8988T (cell line): Measurements from ENCODE around the gene STARD3.

Experiments
- DNase-seq: peaks from one replicate; pipeline ENCODE4 v3.0.0; 2011

STARD3 gene

GRCh38 chr17:39661744-39662541, 25.0 kb downstream of the STARD3 start:
- DNase-seq, result no peak

GRCh38 chr17:39662551-39663339, 25.8 kb downstream of the STARD3 start:
- DNase-seq, result no peak

DNA sequence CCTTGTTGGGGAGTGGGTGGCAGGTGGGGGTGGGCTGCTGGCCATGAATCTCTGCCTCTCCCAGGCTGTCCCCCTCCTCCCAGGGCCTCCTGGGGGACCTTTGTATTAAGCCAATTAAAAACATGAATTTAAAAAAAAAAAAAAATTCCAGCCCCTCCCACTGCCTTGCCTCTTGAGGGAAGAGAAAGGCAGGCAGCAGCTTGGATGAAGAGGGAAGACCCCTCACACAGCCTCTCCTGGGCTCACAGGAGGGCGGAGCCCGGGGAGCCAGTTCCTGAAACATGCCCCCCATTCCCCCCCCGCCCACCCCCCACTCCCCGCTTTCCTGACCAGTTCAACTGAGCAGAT, 26.4 kb downstream of the STARD3 start:
- DNase-seq, result no peak

DNA sequence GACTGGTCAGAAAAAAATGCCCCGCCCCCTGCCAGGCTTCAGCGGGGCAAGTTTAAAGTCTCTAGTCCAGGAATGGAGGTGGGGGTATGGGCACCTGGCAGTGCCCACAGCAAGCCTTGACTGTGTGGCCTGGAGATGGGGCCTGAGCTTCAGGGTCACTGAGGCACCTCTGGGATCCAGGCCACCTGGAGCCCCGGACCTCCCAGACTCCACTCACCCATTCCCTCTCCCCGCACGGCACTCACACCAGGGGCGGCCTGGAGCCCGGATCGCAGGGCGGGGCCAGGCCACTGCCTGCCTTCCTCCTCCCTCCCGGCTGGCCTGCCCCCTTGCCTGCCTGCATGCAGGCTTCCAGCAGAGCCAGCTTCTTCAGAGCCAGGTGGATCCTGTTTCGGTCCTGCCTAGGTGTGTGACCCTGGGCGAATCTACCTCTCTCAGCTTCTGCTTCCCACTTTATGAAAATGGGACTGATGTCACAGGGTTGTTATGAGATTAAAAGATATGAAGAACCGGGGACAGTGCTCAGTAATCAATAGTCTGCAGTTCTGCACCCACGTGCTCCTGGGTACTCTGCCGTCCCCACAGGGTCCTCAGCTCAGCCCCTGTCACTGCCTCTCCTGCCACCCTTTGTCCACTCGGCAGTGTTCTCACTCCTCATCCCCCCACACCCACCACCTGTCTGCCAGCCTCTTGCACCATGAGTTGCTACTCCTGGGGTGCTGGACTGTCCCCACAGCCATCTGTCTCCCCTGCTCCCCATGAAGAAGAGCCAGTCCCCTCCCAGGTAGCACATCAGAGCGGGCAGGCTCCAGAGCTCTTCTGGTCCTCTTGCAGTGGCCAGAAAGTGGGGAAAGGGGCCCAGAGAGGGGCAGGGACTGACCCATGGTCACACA, 27.0 kb downstream of the STARD3 start:
- peak; percentile 83 for DNase-seq

DNA sequence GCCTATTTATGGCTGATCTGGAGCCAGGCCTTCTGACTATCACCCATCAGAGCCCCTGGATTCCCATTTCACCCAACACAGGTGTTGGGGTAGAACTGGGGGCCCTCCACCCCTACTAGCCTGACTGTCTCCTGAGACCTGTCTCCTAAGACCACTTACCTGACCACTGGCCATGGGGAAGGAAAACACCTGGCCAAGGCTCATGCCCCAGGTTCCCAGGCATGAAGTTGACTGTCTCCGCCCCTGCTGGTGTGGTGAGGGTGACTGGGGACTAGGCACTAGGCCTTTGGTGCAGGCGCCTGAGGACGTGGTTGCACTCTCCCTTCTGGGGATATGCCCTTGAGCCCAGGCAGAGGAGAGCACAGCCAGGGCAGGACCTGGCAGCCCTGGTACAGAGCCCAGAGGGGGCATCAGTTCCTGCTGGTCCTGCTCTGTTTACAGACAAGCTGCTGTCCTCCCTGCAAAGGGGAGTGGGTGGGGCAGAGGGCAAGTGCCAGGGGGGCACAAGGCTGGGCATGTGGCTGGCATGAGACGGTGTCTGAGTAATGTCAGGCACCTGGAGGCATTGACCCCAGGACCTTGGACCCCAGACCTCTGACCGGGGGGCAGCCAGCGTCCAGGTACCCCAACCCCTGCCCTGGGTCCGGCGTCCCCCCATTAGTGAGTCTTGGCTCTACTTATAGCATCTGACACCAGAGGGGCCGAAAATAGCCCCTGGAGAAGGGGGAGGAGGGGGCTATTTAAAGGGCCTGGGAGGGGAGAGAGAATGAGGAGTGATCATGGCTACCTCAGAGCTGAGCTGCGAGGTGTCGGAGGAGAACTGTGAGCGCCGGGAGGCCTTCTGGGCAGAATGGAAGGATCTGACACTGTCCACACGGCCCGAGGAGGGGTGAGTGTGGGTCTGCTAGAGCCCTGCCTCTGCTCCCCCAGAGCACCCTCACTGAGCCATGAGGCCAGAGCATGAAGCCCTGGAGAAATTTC, 27.9 kb downstream of the STARD3 start, which contains the start of gene TCAP:
Gene TCAP (plus strand): TSS at position 769 of the 981 bp plus-strand sequence. CDS start 11 bp downstream, at position 780.
- DNase-seq, result no peak

GRCh38 chr17:39665642-39666224, 28.8 kb downstream of the STARD3 start:
- peak; percentile 86 for DNase-seq

DNA sequence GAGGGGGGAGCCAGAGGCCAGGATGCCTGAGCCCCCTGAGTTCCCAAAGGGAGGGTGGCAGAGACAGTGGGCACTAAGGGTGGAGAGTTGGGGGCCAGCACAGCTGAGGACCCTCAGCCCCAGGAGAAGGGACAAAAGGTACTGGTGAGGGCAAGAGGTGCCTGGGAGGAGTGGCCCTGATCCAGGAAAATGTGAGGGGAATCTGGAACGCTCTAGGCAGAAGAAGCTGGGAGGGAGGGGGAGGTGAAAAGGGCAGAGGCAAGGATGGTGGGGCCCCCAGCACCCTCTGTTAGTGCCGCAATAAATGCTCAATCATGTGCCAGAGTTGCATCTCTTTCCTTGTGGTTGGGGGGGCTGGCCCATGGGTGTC, 29.3 kb downstream of the STARD3 start:
- DNase-seq, result no peak

- DNase-seq, result no peak
These were observed 29.8 kb downstream of the STARD3 start for GRCh38 chr17:39666601-39667261.

DNA sequence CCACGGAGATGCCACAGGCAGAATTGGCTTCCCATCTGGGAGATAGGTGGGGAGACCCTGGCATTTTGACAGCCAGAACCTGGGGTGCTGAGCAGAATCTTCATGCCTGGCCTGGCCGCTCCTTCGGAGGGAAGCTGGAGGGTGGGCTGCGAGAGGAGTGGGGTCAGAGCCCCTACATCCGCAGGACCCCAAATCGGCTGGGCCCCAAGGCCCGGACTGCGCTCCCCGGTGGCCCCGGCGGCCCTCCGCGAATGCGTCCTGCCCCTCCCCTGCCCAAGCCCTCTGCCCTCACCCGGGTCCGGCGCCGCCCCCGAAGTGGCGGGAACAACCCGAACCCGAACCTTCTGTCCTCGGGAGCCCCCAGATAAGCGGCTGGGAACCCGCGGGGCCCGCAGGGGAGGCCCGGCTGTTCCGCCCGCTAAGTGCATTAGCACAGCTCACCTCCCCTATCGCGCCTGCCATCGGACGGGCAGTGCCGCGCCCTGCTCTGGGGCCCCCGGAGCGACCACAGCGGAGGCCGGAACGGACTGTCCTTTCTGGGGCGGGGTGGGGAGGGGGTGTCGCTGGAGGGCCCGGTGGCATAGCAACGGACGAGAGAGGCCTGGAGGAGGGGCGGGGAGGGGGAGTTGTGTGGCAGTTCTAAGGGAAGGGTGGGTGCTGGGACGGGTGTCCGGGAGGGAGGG, 30.5 kb downstream of the STARD3 start:
- no peak for DNase-seq

DNA sequence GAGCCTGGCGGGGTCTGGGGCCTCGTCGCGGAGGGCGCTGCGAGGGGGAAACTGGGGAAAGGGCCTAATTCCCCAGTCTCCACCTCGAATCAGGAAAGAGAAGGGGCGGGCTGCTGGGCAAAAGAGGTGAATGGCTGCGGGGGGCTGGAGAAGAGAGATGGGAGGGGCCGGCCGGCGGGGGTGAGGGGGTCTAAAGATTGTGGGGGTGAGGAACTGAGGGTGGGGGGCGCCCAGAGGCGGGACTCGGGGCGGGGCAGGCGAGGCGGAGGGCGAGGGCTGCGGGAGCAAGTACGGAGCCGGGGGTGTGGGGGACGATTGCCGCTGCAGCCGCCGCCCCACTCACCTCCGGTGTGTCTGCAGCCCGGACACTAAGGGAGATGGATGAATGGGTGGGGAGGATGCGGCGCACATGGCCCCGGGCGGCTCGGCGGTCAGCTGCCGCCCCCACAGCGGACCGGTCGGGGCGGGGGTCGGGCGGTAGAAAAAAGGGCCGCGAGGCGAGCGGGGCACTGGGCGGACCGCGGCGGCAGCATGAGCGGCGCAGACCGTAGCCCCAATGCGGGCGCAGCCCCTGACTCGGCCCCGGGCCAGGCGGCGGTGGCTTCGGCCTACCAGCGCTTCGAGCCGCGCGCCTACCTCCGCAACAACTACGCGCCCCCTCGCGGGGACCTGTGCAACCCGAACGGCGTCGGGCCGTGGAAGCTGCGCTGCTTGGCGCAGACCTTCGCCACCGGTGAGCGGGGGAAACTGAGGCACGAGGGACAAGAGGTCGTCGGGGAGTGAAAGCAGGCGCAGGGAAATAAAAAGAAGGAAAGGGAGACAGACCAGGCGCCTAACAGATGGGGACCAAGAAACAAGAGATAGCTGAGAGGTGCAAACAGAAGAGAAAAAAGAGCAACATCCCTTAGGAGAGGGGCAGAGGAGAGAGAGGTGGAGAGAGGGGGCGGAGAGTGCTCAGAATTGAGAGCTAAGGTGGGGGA, 31.3 kb downstream of the STARD3 start, which contains the start of gene PNMT:
Gene PNMT (plus strand): TSS at position 509 of the 980 bp plus-strand sequence. CDS start 23 bp downstream, at position 532.
- peak; percentile 79 for DNase-seq

- no peak for DNase-seq
These were observed 33.2 kb downstream of the STARD3 start for GRCh38 chr17:39669897-39670735.

DNA sequence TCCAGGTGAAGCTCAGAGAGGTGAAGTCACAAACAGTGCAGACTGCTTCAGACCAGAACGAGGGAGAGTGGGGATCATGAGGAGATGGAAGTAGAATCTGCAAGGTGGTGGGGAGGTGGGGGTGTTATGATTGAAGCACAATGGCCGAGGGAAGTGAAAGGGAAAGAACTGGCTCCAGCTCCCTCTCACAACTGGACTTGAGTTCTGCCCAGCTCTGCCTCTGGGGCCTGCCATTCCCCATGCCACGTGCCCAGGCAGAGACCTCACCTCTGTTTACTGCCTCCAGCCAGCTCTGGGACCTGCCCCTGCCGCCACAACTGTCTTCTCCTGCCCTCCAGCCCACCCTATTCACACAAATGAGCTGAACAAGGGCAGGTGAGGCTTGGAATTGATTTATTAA, 33.8 kb downstream of the STARD3 start:
- DNase-seq, result no peak

- DNase-seq, result peak; percentile 80
These were observed 34.9 kb downstream of the STARD3 start for GRCh38 chr17:39671651-39672521.

DNA sequence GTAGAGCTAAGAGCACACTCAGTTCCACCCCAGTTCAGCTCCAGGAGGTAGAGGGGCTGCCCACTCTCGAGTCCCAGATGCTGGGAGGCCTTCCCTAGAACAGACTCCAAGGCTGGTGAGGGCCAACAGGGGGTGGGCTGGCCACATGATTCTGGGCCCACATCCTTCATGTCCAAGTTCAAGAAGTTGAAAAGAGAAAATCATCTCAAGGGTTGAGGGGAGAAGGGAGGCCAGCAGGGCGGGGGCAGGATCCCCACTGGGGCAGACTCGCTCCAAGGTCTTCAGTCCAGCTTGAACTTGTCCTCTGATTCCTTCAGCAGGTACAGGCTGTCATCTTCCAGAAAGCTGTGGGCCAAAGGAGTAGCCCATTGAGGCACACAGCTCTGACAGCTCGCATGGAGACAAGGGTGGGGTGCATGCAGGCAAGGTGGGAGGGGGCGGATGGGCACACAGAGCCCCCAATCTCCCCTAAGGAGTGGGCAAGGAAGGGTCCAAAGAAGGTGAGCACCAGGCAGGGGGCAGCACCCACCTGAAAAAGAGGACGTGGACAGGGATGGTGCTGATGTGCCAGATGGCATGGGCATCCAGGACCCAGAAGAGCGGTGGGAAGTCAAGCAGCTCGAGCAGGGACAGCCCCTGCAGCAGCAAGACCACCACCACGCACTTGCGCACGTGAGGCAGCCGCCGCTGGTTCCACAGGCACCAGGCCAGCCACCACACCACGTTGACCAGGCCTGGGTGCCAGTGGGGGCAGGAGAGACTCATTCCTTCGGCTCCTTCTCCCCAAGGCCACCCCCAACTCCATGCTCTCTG, 35.8 kb downstream of the STARD3 start:
- DNase-seq, result no peak

DNA sequence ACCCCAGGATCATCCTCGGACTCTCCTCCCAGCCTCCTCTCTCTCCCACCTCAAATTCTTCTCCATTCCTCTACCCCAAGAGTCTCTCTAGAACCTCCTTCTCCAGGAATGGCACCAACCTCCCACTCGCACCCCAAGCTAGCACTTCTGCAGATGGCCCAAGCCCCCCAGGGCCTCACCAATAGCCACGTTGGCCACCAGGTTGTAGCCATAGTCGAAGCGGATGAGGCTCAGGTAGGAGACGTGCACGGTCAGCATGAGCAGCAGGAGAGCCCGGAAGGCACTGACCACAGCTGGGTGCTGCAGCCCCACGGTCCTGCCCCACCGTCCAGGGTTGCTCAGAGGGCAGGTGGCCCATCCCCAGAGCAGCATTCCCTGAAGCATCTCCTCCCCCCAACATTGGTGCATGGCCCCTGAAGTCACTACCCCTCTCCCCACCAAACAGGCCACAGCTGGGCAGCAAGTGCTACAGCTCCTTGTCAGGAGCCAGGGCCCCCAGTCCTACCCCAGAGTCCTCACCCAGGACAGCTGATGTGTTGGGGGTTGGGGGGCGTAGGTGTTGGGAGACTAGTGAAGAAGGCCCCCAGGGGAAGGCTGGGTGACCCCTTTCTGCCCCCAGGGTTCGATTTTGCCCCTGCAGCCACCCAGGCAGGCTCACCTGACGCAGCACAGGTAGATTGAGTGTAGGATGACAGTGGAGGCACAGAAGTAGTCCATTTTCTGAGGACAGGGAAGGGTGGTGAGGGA, 36.6 kb downstream of the STARD3 start:
- DNase-seq, result no peak
